CD14-positive monocyte (primary cell): ENCODE measurements around the gene IGF2BP2. TPM values are rescaled to one million over a fixed set of nuclear protein-coding genes. Genes with fewer than 3 reads are reported as not detected.

Source experiments
- DNase-seq, 3 donors: peaks; one replicate each; pipeline ENCODE4 v3.0.0-alpha.2; 2011 to 2022
- H2AFZ ChIP-seq: 2 replicates; pipeline ENCODE4 v1.6.0; 2012; ENCODE audit warnings: mild to moderate bottlenecking, low read depth, low read length, inconsistent platforms; ENCODE audit not compliant: insufficient read depth, poor library complexity, severe bottlenecking
- H3K27ac ChIP-seq, 2 donors: 1 replicate in 1 of 2; 2 replicates in 1 of 2; pipeline ENCODE4 v1.5.1; 2012 to 2013; ENCODE audit warnings: low read length in 2 of 2, control low read depth in 1 of 2, inconsistent platforms in 1 of 2, low read depth in 1 of 2, mild to moderate bottlenecking in 1 of 2
- H3K27me3 ChIP-seq, 2 donors: one replicate each; pipeline versions ENCODE4 v1.6.0 to v1.6.1; 2011 to 2013; ENCODE audit warnings: low read length in 2 of 2; ENCODE audit not compliant: control insufficient read depth in 2 of 2, insufficient read depth in 2 of 2
- H3K36me3 ChIP-seq, 2 donors: replicated peaks in 1 of 2; 1 replicate in 1 of 2; 2 replicates in 1 of 2; pipeline versions ENCODE4 v1.5.1 to v1.6.1; 2012 to 2013; ENCODE audit warnings: low read length in 2 of 2, control low read depth in 1 of 2, inconsistent platforms in 1 of 2, mild to moderate bottlenecking in 1 of 2; ENCODE audit not compliant: insufficient read depth in 2 of 2, control insufficient read depth in 1 of 2
- H3K4me1 ChIP-seq, 2 donors: 1 replicate in 1 of 2; 2 replicates in 1 of 2; pipeline versions ENCODE4 v1.5.1 to v1.6.1; 2012 to 2013; ENCODE audit warnings: low read length in 2 of 2, control low read depth in 1 of 2, inconsistent platforms in 1 of 2, mild to moderate bottlenecking in 1 of 2, moderate library complexity in 1 of 2; ENCODE audit not compliant: insufficient read depth in 2 of 2, control insufficient read depth in 1 of 2
- H3K4me2 ChIP-seq: replicated peaks from 2 replicates; pipeline ENCODE3; 2012; ENCODE audit warnings: low read length, moderate library complexity, mild to moderate bottlenecking; ENCODE audit not compliant: poor library complexity, severe bottlenecking; ENCODE audit errors: extremely low read depth
- H3K4me3 ChIP-seq, 3 experiments: fragments of 200-600 bp in 1 of 3; sonication (generic) in 1 of 3; replicated peaks in 1 of 3; 1 replicate in 2 of 3; 2 replicates in 1 of 3; pipeline ENCODE4 v1.5.1; 2011 to 2013; ENCODE audit warnings: low read length in 3 of 3, mild to moderate bottlenecking in 3 of 3, control low read depth in 2 of 3, low read depth in 2 of 3, inconsistent platforms in 1 of 3, moderate library complexity in 1 of 3
- H3K79me2 ChIP-seq: 2 replicates; pipeline ENCODE4 v1.6.0; 2012; ENCODE audit warnings: mild to moderate bottlenecking, control low read depth, inconsistent platforms, low read length, moderate library complexity; ENCODE audit not compliant: insufficient read depth
- H3K9ac ChIP-seq: 2 replicates; pipeline ENCODE4 v1.6.0; 2017; ENCODE audit warnings: low read length, mild to moderate bottlenecking; ENCODE audit not compliant: insufficient read depth, poor library complexity, severe bottlenecking
- H3K9me3 ChIP-seq, 2 donors: replicated peaks in 1 of 2; 1 replicate in 1 of 2; 2 replicates in 1 of 2; pipeline versions ENCODE4 v1.5.1 to v1.6.1; 2012 to 2013; ENCODE audit warnings: low read length in 2 of 2, control low read depth in 1 of 2; ENCODE audit not compliant: control insufficient read depth in 1 of 2, insufficient read depth in 1 of 2
- H4K20me1 ChIP-seq: 2 replicates; pipeline ENCODE4 v1.6.0; 2012; ENCODE audit warnings: mild to moderate bottlenecking, low read length, control low read depth, moderate library complexity; ENCODE audit not compliant: insufficient read depth
- H3K27ac Mint-ChIP-seq, 7 donors: one replicate each; pipeline ENCODE4 v1.8.0; 2020; ENCODE audit warnings: mild to moderate bottlenecking in 7 of 7, mixed read lengths in 7 of 7, moderate library complexity in 6 of 7, inconsistent platforms in 2 of 7
- H3K27me3 Mint-ChIP-seq, 3 donors: one replicate each; pipeline ENCODE4 v1.8.0; 2021 to 2022; ENCODE audit warnings: low read depth in 3 of 3, mild to moderate bottlenecking in 3 of 3, mixed read lengths in 3 of 3, moderate library complexity in 3 of 3, inconsistent platforms in 1 of 3
- H3K36me3 Mint-ChIP-seq, 2 donors: one replicate each; pipeline ENCODE4 v1.8.0; 2020; ENCODE audit warnings: mixed read lengths in 2 of 2, inconsistent platforms in 1 of 2, mild to moderate bottlenecking in 1 of 2
- H3K4me1 Mint-ChIP-seq: one replicate; pipeline ENCODE4 v1.8.0; 2020; ENCODE audit warnings: mild to moderate bottlenecking, mixed read lengths
- H3K4me3 Mint-ChIP-seq, 2 donors: one replicate each; pipeline ENCODE4 v1.8.0; 2020; ENCODE audit warnings: mild to moderate bottlenecking in 2 of 2, mixed read lengths in 2 of 2, moderate library complexity in 1 of 2
- H3K9me3 Mint-ChIP-seq, 7 donors: one replicate each; pipeline ENCODE4 v1.8.0; 2020 to 2022; ENCODE audit warnings: mixed read lengths in 7 of 7, mild to moderate bottlenecking in 6 of 7, moderate library complexity in 6 of 7, inconsistent platforms in 2 of 7
- WGBS: methylation state at CpG from one replicate; pipeline ENCODE4 v1.1.5; 2013; ENCODE audit warnings: missing lambda C conversion rate; ENCODE audit not compliant: insufficient coverage; 5-methylcytosine and 5-hydroxymethylcytosine counted together
- intact Hi-C, 2 donors: fragments of 100-400 bp; cut with micrococcal nuclease; formaldehyde crosslinking; loops; one replicate each; pipeline versions ENCODE4 v1.15.0 to v1.15.1; 2023
- polyA plus RNA-seq, 3 donors: library from polyadenylated mRNA; depleted of rRNA in 1 of 3; unstranded in 2 of 3; stranded (reverse) in 1 of 3; fragments of 300-500 nt in 2 of 3; fragments of >200 nt in 1 of 3; fragmentation: Illumina TruSeq in 2 of 3; gene quantifications; 1 replicate in 2 of 3; 2 replicates in 1 of 3; pipeline ENCODE4 v1.2.3, GENCODE V29; 2012 to 2021
- TF ChIP-seq, protein P1 (sequence below): fragments of 200-600 bp; IDR thresholded peaks from one replicate; pipeline ENCODE4 v1.8.0; 2022; ENCODE audit warnings: antibody characterized with exemption, mild to moderate bottlenecking

IGF2BP2 gene
- polyA plus RNA-seq, 3 donors, result 0.78 to 2.8 (median 1.00) TPM

GRCh38 chr3:185647880-185648210 lies 177.0 kb downstream of the IGF2BP2 start:
- H3K9me3 ChIP-seq, result no peaks in the 10 kb centered on the region
- no peak overlapping the region for H3K4me2 ChIP-seq
- no peak overlapping the region for H3K4me3 ChIP-seq
- no peaks in the 10 kb centered on the region for H3K79me2 ChIP-seq
- H3K27me3 Mint-ChIP-seq, result peaks cover 1 to 4% (median 2%) of the 10 kb centered on the region in 3 donors
- peaks cover 28 to 41% of the 10 kb centered on the region in 2 donors for H3K36me3 Mint-ChIP-seq
- TF ChIP-seq, protein P1, sequence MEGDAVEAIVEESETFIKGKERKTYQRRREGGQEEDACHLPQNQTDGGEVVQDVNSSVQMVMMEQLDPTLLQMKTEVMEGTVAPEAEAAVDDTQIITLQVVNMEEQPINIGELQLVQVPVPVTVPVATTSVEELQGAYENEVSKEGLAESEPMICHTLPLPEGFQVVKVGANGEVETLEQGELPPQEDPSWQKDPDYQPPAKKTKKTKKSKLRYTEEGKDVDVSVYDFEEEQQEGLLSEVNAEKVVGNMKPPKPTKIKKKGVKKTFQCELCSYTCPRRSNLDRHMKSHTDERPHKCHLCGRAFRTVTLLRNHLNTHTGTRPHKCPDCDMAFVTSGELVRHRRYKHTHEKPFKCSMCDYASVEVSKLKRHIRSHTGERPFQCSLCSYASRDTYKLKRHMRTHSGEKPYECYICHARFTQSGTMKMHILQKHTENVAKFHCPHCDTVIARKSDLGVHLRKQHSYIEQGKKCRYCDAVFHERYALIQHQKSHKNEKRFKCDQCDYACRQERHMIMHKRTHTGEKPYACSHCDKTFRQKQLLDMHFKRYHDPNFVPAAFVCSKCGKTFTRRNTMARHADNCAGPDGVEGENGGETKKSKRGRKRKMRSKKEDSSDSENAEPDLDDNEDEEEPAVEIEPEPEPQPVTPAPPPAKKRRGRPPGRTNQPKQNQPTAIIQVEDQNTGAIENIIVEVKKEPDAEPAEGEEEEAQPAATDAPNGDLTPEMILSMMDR, result no peak
- H3K27ac ChIP-seq, result no peak overlapping the region
- H3K36me3 ChIP-seq, result peaks cover 9 to 19% of the 10 kb centered on the region in 2 donors
- no peaks in the 10 kb centered on the region for H4K20me1 ChIP-seq
- H3K4me3 Mint-ChIP-seq, result no peak overlapping the region
- intact Hi-C loops, result no loop called here
- WGBS, result 87% methylated on average over 2 of the region's 10 CpGs
- H3K9ac ChIP-seq, result no peak overlapping the region
- no peak for DNase-seq
- H3K27ac Mint-ChIP-seq, result no peak overlapping the region
- no peaks in the 10 kb centered on the region for H3K9me3 Mint-ChIP-seq
- H3K27me3 ChIP-seq, result no peaks in the 10 kb centered on the region
- H3K4me1 ChIP-seq, result peaks cover 13% of the 10 kb centered on the region in 2 donors
- H3K4me1 Mint-ChIP-seq, result peaks cover 21% of the 10 kb centered on the region
- no peak overlapping the region for H2AFZ ChIP-seq

DNA sequence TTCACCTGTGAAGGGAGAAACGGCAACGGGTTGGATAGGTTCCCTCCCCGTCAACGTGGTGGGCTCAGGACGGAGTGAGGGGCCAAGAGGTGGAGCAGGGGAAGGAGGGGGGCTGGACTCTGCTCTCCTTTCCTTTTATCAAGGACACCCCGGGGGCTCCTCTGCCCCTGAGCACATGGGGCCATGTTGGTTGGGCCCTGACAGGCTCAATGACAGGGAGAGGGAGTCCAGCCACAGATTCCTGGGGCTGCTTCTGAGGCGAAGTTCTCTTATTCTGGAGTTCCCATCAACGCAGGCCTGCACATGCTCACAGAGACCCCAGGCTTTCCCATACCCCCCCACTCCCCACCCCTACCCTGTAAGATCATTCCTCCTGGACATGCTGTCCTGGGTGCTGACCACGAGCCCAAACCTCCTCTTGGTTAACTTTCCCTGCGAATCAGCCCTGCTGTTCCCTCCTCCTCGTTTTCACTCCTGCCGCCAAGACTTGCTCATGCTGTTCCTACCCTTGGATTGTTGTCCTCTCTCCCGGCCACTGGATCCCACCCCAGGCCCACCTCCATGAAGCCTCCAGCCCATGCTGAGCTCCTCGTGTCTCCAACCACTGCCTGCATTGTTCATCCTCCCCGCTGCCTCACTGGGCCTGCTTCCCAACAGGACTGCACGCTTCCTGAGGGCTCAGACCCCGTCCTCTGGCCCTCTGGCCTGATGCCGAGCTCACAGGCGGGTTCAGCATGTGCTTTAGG lies 177.5 kb downstream of the IGF2BP2 start:
- no peak overlapping the region for H2AFZ ChIP-seq
- no peak for DNase-seq
- no peak overlapping the region for H3K9ac ChIP-seq
- H3K27ac Mint-ChIP-seq, result peak overlapping the region in 1 of 7 donors; percentile 30
- H3K36me3 Mint-ChIP-seq, result peaks cover 28 to 36% of the 10 kb centered on the region in 2 donors
- H3K36me3 ChIP-seq, result peaks cover 6 to 16% of the 10 kb centered on the region in 2 donors
- H4K20me1 ChIP-seq, result no peaks in the 10 kb centered on the region
- no peak overlapping the region for H3K4me2 ChIP-seq
- no peaks in the 10 kb centered on the region for H3K27me3 ChIP-seq
- H3K4me3 ChIP-seq, result no peak overlapping the region
- intact Hi-C loops, result no loop called here
- no peaks in the 10 kb centered on the region for H3K9me3 Mint-ChIP-seq
- TF ChIP-seq, protein P1, result no peak
- peaks cover 13% of the 10 kb centered on the region in 2 donors for H3K4me1 ChIP-seq
- H3K79me2 ChIP-seq, result no peaks in the 10 kb centered on the region
- peak overlapping the region in 1 of 2 donors; percentile 64 for H3K4me3 Mint-ChIP-seq
- no peaks in the 10 kb centered on the region for H3K9me3 ChIP-seq
- WGBS, result 99% methylated on average over 12 of the region's 19 CpGs
- peaks cover 1 to 4% (median 2%) of the 10 kb centered on the region in 3 donors for H3K27me3 Mint-ChIP-seq
- no peak overlapping the region for H3K27ac ChIP-seq
- H3K4me1 Mint-ChIP-seq, result peaks cover 21% of the 10 kb centered on the region
